ENCODE data around the gene MMP15.

Gene MMP15

DNA sequence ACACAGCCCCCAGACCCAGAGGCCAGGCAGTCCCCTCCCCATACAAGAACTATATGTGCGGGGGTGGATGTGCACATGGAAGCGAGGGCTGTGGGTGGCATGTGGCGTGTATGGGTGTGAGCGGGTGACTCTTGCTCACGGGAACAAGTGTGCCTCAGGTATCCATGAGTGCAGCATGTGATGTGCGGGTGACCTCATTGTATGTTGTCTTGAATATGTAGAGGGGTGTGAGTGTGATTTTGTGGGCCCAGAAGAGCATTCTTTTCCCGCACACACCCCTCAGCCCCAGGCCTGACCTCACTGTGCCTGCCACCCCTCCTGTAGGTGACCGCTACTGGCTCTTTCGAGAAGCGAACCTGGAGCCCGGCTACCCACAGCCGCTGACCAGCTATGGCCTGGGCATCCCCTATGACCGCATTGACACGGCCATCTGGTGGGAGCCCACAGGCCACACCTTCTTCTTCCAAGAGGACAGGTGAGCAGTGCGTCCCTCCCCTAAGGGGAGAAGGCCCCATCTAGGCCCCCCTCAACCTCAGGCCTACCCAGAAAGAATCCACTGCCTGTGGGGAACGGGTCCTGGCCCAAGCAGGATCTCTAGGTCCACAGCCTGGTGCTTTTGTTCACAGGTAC lies 17.4 kb downstream of the MMP15 start:
- TF ChIP-seq, protein P1, sequence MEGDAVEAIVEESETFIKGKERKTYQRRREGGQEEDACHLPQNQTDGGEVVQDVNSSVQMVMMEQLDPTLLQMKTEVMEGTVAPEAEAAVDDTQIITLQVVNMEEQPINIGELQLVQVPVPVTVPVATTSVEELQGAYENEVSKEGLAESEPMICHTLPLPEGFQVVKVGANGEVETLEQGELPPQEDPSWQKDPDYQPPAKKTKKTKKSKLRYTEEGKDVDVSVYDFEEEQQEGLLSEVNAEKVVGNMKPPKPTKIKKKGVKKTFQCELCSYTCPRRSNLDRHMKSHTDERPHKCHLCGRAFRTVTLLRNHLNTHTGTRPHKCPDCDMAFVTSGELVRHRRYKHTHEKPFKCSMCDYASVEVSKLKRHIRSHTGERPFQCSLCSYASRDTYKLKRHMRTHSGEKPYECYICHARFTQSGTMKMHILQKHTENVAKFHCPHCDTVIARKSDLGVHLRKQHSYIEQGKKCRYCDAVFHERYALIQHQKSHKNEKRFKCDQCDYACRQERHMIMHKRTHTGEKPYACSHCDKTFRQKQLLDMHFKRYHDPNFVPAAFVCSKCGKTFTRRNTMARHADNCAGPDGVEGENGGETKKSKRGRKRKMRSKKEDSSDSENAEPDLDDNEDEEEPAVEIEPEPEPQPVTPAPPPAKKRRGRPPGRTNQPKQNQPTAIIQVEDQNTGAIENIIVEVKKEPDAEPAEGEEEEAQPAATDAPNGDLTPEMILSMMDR (IDR thresholded peaks at IDR 0.05; ENCODE audit: low read depth, low read length, missing control alignments): no peak
- H3K4me3 ChIP-seq (ENCODE audit: low read depth, low read length): no peak overlapping the region
- DNase-seq (ENCODE audit: low read depth): no peak
- in situ Hi-C loops (cut with HindIII; ENCODE audit: low sequenced_read_pairs): no loop called here

DNA sequence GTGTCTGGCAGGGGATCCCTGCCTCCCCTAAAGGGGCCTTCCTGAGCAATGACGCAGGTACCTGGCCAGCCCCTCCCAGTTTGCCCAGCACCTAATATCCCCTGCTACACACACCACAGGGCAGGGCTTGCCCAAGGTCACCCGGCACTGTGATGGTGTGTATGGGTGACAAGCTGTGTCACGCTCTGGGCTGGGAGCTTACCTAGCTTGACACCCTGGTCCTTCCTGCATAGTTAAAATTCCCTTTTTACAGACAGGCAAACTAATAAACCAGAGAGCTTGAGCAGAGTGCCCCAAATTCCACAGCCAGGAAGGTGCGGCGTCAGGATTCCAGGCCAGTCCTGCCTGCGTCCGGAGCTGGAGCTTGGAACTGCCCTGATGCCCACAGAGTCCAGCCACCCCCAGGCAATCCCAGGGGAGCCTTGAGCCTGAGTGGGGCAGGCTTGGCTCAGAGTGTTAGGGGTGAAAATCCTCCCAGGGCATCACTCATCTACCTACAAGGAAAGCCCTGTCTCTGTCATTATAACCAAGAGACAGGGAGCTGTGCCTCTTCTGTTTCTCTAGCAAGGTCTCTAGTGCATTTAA lies 18.1 kb downstream of the MMP15 start:
- TF ChIP-seq, protein P1 (IDR thresholded peaks at IDR 0.05; ENCODE audit: low read depth, low read length, missing control alignments): no peak
- no peak overlapping the region for H3K4me3 ChIP-seq (ENCODE audit: low read depth, low read length)
- DNase-seq (ENCODE audit: low read depth): no peak
- in situ Hi-C loops (cut with HindIII; ENCODE audit: low sequenced_read_pairs): no loop called here

DNA sequence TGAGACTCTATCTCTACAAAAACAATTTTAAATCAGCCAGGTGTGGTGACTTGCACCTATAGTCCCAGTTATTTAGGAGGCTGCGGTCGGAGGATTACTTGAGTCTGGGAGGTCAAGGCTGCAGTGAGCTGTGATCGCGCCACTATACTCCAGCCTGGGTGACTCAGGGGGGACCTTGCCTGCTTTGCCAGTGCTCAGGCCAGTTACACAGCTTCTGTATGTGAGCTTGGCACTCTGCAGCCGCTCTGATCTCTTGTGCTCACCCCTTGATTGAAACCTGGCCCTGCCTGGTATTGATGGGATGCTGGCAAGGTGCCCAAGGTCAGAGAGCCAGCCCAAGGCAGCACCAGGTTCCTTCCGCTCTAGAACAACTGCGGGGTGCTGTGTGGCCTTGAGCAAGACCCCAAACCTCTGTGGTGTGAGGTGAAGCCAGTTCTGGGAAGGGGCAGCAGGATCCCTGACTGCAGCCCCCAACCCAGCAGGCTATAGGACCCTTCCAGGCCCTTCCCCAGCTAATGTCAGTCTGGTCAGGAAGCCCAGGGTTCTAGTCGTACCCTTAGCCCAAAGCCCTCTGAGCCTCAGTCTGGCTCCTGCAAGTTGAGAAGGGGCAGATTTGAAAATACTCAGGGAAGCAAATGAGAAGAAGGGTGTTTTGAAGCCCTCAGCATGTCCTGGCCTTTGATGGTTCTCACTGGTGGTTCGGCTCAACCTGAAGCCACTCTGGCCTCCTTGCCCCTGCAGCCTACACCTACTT lies 18.9 kb downstream of the MMP15 start:
- no peak overlapping the region for H3K4me3 ChIP-seq (ENCODE audit: low read depth, low read length)
- TF ChIP-seq, protein P1 (IDR thresholded peaks at IDR 0.05; ENCODE audit: low read depth, low read length, missing control alignments): no peak
- DNase-seq (ENCODE audit: low read depth): no peak
- in situ Hi-C loops (cut with HindIII; ENCODE audit: low sequenced_read_pairs): no loop called here

GRCh38 chr16:58045096-58045495 lies 19.5 kb downstream of the MMP15 start:
- no peak for DNase-seq (ENCODE audit: low read depth)
- TF ChIP-seq, protein P1 (IDR thresholded peaks at IDR 0.05; ENCODE audit: low read depth, low read length, missing control alignments): no peak
- H3K4me3 ChIP-seq (ENCODE audit: low read depth, low read length): no peak overlapping the region
- in situ Hi-C loops (cut with HindIII; ENCODE audit: low sequenced_read_pairs): no loop called here

DNA sequence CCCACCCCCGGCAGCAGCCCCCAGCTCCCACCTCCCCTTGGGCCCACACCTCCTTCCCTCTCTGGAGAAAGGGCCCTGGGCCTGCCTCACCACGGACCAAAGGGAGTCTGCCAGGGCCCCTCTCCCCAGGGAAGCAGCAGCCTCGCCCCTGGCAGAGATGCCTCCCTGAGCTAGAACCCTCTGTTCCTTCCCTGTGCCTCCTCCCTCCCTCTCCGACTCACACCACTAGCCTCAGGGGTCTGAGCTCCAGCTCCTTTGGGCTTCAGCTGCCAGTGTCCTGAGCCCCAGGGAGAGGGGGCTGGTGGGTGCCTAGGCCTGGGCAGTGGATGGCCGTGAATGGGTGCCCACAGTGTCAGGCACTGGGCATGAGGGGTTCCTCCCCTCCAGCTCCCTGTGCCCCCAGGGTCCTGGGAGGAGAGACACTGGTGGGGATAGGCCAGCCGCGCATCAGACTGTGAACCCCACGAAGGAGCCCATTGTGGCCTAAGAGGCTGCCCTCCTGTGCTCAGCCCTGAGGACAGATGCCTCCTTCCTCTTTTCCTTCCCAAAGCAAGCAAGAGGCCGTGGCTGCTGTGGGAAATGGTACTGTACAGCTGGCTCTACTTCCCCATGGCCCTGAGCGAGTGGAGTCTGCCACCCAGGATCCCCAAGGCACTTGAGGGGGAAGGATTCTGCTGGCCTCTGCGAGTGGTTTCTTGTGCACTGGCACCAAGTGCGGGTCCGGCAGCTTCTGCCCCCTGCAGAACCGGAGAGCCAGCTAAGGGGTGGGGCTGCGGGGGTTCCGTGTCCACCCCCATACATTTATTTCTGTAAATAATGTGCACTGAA lies 20.7 kb downstream of the MMP15 start:
- no peak for DNase-seq (ENCODE audit: low read depth)
- in situ Hi-C loops (cut with HindIII; ENCODE audit: low sequenced_read_pairs): no loop called here
- no peak overlapping the region for H3K4me3 ChIP-seq (ENCODE audit: low read depth, low read length)
- TF ChIP-seq, protein P1 (IDR thresholded peaks at IDR 0.05; ENCODE audit: low read depth, low read length, missing control alignments): no peak

GRCh38 chr16:58046936-58047335 lies 21.4 kb downstream of the MMP15 start:
- in situ Hi-C loops (cut with HindIII; ENCODE audit: low sequenced_read_pairs): no loop called here
- H3K4me3 ChIP-seq (ENCODE audit: low read depth, low read length): no peak overlapping the region
- DNase-seq (ENCODE audit: low read depth): no peak
- TF ChIP-seq, protein P1 (IDR thresholded peaks at IDR 0.05; ENCODE audit: low read depth, low read length, missing control alignments): no peak

All from astrocyte of the cerebellum (primary cell).